Stimulated activated CD4-positive, alpha-beta T cell treated with anti-CD3 and anti-CD28 coated beads, Interleukin-4, amount 100 ng/mL, for 24 hours (primary cell): ENCODE data around the gene P2RX3.

Experiments used
- DNase-seq: peaks from one replicate; pipeline ENCODE4 v3.0.0-alpha.2; 2020

Gene P2RX3

GRCh38 chr11:57376095-57377090 lies 38.2 kb downstream of the P2RX3 start:
- no peak for DNase-seq

GRCh38 chr11:57377107-57377506 lies 39.0 kb downstream of the P2RX3 start:
- DNase-seq = no peak

- no peak for DNase-seq
Observed at GRCh38 chr11:57378186-57378585, 40.0 kb downstream of the P2RX3 start.

- DNase-seq = no peak
Observed at GRCh38 chr11:57379732-57380131, 41.6 kb downstream of the P2RX3 start.

GRCh38 chr11:57380975-57381374 lies 42.8 kb downstream of the P2RX3 start, which contains the start of gene PRG3:
PRG3 (minus strand) TSS chr11:57381150; CDS start chr11:57380708, 442 bp downstream.
- DNase-seq = no peak

GRCh38 chr11:57386178-57386940 lies 48.2 kb downstream of the P2RX3 start:
- DNase-seq = no peak

- DNase-seq = no peak
Observed at GRCh38 chr11:57387289-57388030, 49.3 kb downstream of the P2RX3 start.

- no peak for DNase-seq
Observed at GRCh38 chr11:57390535-57390934, 52.4 kb downstream of the P2RX3 start, which contains the start of gene PRG2. PRG2 (minus strand) TSS chr11:57390650; CDS start chr11:57389944, 706 bp downstream.

- DNase-seq = no peak
Observed at GRCh38 chr11:57391111-57391510, 53.0 kb downstream of the P2RX3 start.

GRCh38 chr11:57391539-57391938 lies 53.4 kb downstream of the P2RX3 start:
- no peak for DNase-seq

GRCh38 chr11:57392066-57392762 lies 54.1 kb downstream of the P2RX3 start:
- no peak for DNase-seq

GRCh38 chr11:57392763-57393105 lies 54.6 kb downstream of the P2RX3 start:
- no peak for DNase-seq

- no peak for DNase-seq
Observed at GRCh38 chr11:57394203-57394965, 56.2 kb downstream of the P2RX3 start.

GRCh38 chr11:57395905-57396623 lies 57.9 kb downstream of the P2RX3 start:
- no peak for DNase-seq

- DNase-seq = no peak
Observed at GRCh38 chr11:57396744-57397143, 58.6 kb downstream of the P2RX3 start.

GRCh38 chr11:57397394-57397990 lies 59.3 kb downstream of the P2RX3 start:
- DNase-seq = no peak

GRCh38 chr11:57399221-57399620 lies 61.1 kb downstream of the P2RX3 start:
- no peak for DNase-seq

GRCh38 chr11:57399972-57400578 lies 61.9 kb downstream of the P2RX3 start:
- DNase-seq = no peak

- DNase-seq = no peak
Observed at GRCh38 chr11:57402188-57403002, 64.2 kb downstream of the P2RX3 start.
